Calu3 (cell line): ENCODE data around the gene FAM156A. TPM values are rescaled to one million over a fixed set of nuclear protein-coding genes. Genes with fewer than 3 reads are reported as not detected.
"Not testable (repeated sequence)": the region's sequence is repeated elsewhere in the genome, so short reads cannot be mapped to it uniquely, and the experiment has no call there.

Experiments
- BruUV-seq: library from RNA; stranded (reverse); fragments of 400-500 nt; replicated peaks from 2 replicates; lab custom pipeline; 2021; lab: Mats Ljungman, UMichigan
- CTCF ChIA-PET: fragments of 300-600 bp; sonication (Branson Sonifier 250); formaldehyde crosslinking; loops from one replicate; lab custom pipeline; 2022; ENCODE audit warnings: antibody characterized with exemption; lab: Charles Lee
- DNase-seq: peaks from one replicate; pipeline ENCODE4 v3.0.0; 2022
- H3K27ac Mint-ChIP-seq: one replicate; pipeline ENCODE4 v1.8.0; 2022; ENCODE audit warnings: mixed read lengths; ENCODE audit not compliant: unreplicated experiment
- H3K27me3 Mint-ChIP-seq: one replicate; pipeline ENCODE4 v1.8.0; 2022; ENCODE audit warnings: mixed read lengths; ENCODE audit not compliant: unreplicated experiment
- H3K36me3 Mint-ChIP-seq: one replicate; pipeline ENCODE4 v1.8.0; 2022; ENCODE audit warnings: mild to moderate bottlenecking, moderate library complexity, mixed read lengths; ENCODE audit not compliant: insufficient read depth, unreplicated experiment
- H3K4me1 Mint-ChIP-seq: one replicate; pipeline ENCODE4 v1.8.0; 2022; ENCODE audit warnings: mild to moderate bottlenecking, low read depth, mixed read lengths; ENCODE audit not compliant: unreplicated experiment
- H3K4me3 Mint-ChIP-seq: one replicate; pipeline ENCODE4 v1.8.0; 2022; ENCODE audit warnings: mild to moderate bottlenecking, low read depth, moderate library complexity, mixed read lengths; ENCODE audit not compliant: unreplicated experiment
- H3K9me3 Mint-ChIP-seq: one replicate; pipeline ENCODE4 v1.8.0; 2022; ENCODE audit warnings: low read depth, mixed read lengths; ENCODE audit not compliant: unreplicated experiment
- intact Hi-C: fragments of 100-400 bp; cut with micrococcal nuclease; formaldehyde crosslinking; loops from one replicate; pipeline ENCODE4 v1.10.0; 2022; ENCODE audit not compliant: unreplicated experiment
- total RNA-seq: library from RNA; stranded (reverse); gene quantifications from 2 replicates; pipeline ENCODE4 v1.2.3, GENCODE V29; 2022
- TF ChIP-seq, protein P1 (sequence below): fragments of 200-600 bp; IDR thresholded peaks from one replicate; pipeline ENCODE4 v1.8.0; 2022; ENCODE audit warnings: antibody characterized with exemption; ENCODE audit not compliant: unreplicated experiment

The FAM156A gene
- total RNA-seq, 1 experiment from 2014 or later, result 18.0 TPM

GRCh38 chrX:52983321-52984000 is 25.1 kb upstream of the FAM156A start:
- no TSS peak for BruUV-seq
- DNase-seq, result no peak
- TF ChIP-seq, protein P1, sequence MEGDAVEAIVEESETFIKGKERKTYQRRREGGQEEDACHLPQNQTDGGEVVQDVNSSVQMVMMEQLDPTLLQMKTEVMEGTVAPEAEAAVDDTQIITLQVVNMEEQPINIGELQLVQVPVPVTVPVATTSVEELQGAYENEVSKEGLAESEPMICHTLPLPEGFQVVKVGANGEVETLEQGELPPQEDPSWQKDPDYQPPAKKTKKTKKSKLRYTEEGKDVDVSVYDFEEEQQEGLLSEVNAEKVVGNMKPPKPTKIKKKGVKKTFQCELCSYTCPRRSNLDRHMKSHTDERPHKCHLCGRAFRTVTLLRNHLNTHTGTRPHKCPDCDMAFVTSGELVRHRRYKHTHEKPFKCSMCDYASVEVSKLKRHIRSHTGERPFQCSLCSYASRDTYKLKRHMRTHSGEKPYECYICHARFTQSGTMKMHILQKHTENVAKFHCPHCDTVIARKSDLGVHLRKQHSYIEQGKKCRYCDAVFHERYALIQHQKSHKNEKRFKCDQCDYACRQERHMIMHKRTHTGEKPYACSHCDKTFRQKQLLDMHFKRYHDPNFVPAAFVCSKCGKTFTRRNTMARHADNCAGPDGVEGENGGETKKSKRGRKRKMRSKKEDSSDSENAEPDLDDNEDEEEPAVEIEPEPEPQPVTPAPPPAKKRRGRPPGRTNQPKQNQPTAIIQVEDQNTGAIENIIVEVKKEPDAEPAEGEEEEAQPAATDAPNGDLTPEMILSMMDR, result no peak
- CTCF ChIA-PET, result no interaction called here
- H3K27ac Mint-ChIP-seq, result no peak overlapping the region
- no peaks in the 10 kb centered on the region for H3K27me3 Mint-ChIP-seq
- no peaks in the 10 kb centered on the region for H3K36me3 Mint-ChIP-seq
- H3K4me3 Mint-ChIP-seq, result no peak overlapping the region
- intact Hi-C loops, result no loop called here
- H3K9me3 Mint-ChIP-seq, result no peaks in the 10 kb centered on the region
- H3K4me1 Mint-ChIP-seq, result peaks cover 11% of the 10 kb centered on the region

DNA sequence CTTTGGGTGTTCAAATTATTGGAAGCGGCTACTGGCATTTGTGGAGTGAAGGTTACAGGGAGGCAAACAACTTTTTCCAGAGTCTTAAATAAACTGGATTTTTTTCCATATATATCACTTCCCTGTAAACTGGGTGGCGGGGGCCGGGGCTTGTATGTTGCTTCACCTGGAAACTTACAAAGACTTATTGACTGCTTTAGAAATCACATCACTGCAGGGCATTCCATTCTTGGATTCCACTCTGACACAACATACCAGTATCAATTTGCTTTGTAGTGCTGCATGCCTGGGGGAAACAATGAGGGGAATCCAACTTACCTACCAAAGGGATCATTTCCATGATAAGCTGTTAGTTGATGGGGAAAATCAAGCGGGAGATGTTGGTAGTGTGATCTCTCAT is 21.7 kb upstream of the FAM156A start:
- no TSS peak for BruUV-seq
- H3K9me3 Mint-ChIP-seq, result no peaks in the 10 kb centered on the region
- TF ChIP-seq, protein P1, result no peak
- H3K27ac Mint-ChIP-seq, result no peak overlapping the region
- intact Hi-C loops, result no loop called here
- no peak overlapping the region for H3K4me3 Mint-ChIP-seq
- no peak for DNase-seq
- CTCF ChIA-PET, result interaction anchor here (0.6 kb wide), 1 partner anchor 1238 kb away, joined by 3 read pairs; no protein-coding TSS in a partner anchor
- peaks cover 10% of the 10 kb centered on the region for H3K4me1 Mint-ChIP-seq
- no peaks in the 10 kb centered on the region for H3K36me3 Mint-ChIP-seq
- H3K27me3 Mint-ChIP-seq, result no peaks in the 10 kb centered on the region

DNA sequence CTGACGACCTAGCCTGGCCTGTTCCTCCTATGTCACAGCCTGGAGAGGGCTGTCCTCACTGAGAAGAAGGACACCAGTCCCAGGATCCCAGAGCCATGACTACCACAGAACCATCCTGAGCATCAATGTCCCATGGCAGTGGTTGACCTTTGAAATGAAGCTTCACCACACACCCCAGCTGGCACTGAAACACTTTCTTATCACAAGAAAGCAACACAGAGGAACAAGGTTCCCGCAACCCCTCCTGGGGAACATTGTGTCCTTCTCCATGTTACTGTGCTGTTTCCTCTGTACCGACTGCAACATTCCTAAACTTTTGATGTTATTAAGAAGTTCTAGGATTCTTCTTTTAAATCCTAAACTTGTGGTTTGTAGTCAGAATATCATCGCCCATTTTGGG is 21.2 kb upstream of the FAM156A start:
- no peaks in the 10 kb centered on the region for H3K36me3 Mint-ChIP-seq
- no TSS peak for BruUV-seq
- no peaks in the 10 kb centered on the region for H3K27me3 Mint-ChIP-seq
- H3K9me3 Mint-ChIP-seq, result no peaks in the 10 kb centered on the region
- intact Hi-C loops, result no loop called here
- CTCF ChIA-PET, result no interaction called here
- H3K27ac Mint-ChIP-seq, result no peak overlapping the region
- DNase-seq, result no peak
- H3K4me3 Mint-ChIP-seq, result no peak overlapping the region
- TF ChIP-seq, protein P1, result no peak
- peaks cover 10% of the 10 kb centered on the region for H3K4me1 Mint-ChIP-seq

DNA sequence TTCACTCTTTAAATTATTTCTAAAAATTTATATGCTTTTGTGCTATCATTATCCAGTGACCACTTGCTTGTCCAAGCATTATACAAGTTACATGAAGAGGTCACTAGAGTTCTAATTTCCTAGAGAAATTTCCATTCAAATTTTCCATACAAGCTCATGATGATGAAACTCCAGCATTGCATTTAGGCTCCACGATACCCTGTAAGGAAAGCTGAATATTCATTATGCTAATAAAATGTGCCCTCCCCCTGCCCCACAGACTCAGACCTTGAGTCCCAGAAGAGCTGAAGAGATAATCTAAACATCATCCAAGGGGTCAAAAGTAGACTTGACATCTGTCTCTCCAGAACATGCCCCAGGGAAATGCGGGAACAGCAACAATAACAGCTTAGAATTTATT is 19.6 kb upstream of the FAM156A start:
- BruUV-seq, result no TSS peak
- Mint-ChIP-seq H3K27ac (no peak overlapping the region), H3K27me3 (no peaks in the 10 kb centered on the region), H3K4me1 (peaks cover 10% of the 10 kb centered on the region), H3K4me3 (no peak overlapping the region), H3K9me3 (no peaks in the 10 kb centered on the region), H3K36me3 (no peaks in the 10 kb centered on the region)
- intact Hi-C loops, result no loop called here
- DNase-seq, result no peak
- TF ChIP-seq, protein P1, result no peak
- CTCF ChIA-PET, result no interaction called here

- intact Hi-C loops, H3K27me3 Mint-ChIP-seq, H3K36me3 Mint-ChIP-seq, BruUV-seq, CTCF ChIA-PET, DNase-seq, H3K27ac Mint-ChIP-seq, H3K9me3 Mint-ChIP-seq, H3K4me1 Mint-ChIP-seq, H3K4me3 Mint-ChIP-seq: not testable (repeated sequence)
Observed at GRCh38 chrX:52975576-52975975, 17.3 kb upstream of the FAM156A start.

DNA sequence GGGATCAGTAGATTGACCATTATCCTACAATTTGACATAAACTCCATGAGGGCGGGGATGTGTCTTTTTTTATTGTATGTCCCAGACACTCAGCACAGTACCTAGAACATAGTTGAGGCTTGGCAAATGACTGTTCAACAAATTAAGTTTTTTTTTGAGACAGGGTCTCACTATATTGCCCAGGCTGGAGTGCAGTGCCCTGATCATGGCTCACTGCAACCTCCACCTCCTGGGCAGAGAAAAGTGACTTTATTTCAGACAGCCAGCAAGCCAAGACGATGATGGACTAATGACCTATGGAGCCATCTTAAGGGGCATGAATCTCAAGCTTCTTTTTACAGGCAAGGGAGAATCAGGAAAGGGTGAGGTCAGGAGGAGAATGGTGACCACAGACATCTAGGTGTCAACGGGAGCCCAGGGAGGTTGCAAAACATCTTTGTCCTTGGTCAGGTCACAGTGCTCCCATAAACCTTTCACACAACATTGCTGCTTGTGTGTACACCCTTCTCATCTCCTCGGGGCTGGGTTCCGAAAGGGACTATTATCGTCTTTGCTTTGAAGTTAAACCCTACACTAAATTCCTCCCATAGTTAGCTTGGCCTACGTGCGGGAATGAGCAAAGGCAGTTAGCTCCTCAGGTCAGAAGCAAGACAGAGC is 16.1 kb upstream of the FAM156A start:
- H3K9me3 Mint-ChIP-seq, DNase-seq, H3K27ac Mint-ChIP-seq, CTCF ChIA-PET, intact Hi-C loops, H3K36me3 Mint-ChIP-seq, BruUV-seq, H3K4me1 Mint-ChIP-seq, H3K27me3 Mint-ChIP-seq, H3K4me3 Mint-ChIP-seq: not testable (repeated sequence)

DNA sequence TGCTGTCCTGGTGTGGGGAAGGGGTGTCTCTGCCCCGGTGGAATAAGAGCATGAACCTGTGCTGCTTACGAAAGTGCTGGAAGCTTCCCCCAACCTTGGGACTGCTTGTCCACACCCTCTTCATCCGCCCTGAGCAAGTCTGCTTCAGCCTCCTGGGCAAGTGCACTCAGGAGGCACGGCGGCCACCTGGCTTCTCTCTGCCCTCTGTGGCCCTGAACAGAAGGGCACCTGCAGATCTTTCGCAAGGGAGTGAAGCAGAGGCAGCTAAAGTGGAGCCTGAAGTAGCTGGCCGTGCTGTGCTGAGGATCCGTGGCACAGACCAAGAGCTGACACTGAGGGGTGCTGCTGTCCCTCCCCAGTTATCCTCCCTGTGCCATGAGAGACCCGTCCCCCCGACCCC is 9.6 kb upstream of the FAM156A start:
- DNase-seq, H3K9me3 Mint-ChIP-seq, CTCF ChIA-PET, H3K36me3 Mint-ChIP-seq, H3K4me1 Mint-ChIP-seq, H3K27me3 Mint-ChIP-seq, BruUV-seq, intact Hi-C loops, H3K27ac Mint-ChIP-seq, H3K4me3 Mint-ChIP-seq: not testable (repeated sequence)
